ENCODE measurements around the gene POPDC3.

GRCh38 chr6:105193647-105194046 is 13.8 kb upstream of the POPDC3 start:
- TF ChIP-seq POLR2A (IDR thresholded peaks at IDR 0.05) (no peak), POLR2AphosphoS5 (IDR thresholded peaks at IDR 0.05) (no peak), EP300 (IDR thresholded peaks at IDR 0.05) (no peak)
- TF ChIP-seq, protein P1, sequence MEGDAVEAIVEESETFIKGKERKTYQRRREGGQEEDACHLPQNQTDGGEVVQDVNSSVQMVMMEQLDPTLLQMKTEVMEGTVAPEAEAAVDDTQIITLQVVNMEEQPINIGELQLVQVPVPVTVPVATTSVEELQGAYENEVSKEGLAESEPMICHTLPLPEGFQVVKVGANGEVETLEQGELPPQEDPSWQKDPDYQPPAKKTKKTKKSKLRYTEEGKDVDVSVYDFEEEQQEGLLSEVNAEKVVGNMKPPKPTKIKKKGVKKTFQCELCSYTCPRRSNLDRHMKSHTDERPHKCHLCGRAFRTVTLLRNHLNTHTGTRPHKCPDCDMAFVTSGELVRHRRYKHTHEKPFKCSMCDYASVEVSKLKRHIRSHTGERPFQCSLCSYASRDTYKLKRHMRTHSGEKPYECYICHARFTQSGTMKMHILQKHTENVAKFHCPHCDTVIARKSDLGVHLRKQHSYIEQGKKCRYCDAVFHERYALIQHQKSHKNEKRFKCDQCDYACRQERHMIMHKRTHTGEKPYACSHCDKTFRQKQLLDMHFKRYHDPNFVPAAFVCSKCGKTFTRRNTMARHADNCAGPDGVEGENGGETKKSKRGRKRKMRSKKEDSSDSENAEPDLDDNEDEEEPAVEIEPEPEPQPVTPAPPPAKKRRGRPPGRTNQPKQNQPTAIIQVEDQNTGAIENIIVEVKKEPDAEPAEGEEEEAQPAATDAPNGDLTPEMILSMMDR (IDR thresholded peaks at IDR 0.05) = no peak
